Uterus (tissue), 4 donors: Measurements from ENCODE around the gene RNF26. TPM values are rescaled to one million over a fixed set of nuclear protein-coding genes. Genes with fewer than 3 reads are reported as not detected.

Experiments used
- DNase-seq, 2 donors: peaks; one replicate each; pipeline ENCODE4 v3.0.0-alpha.2; 2019 to 2020
- H3K27ac ChIP-seq, 2 donors: fragments of 200-600 bp; sonication (generic); 1 replicate in 1 of 2; 2 replicates in 1 of 2; pipeline ENCODE4 v1.5.1; 2016 to 2018
- H3K27me3 ChIP-seq, 2 donors: fragments of 200-600 bp; sonication (generic); one replicate each; pipeline ENCODE4 v1.5.1; 2018 to 2019; ENCODE audit warnings: control low read depth in 1 of 2
- H3K36me3 ChIP-seq, 2 donors: fragments of 200-600 bp; sonication (generic); one replicate each; pipeline ENCODE4 v1.5.1; 2019; ENCODE audit warnings: control low read depth in 1 of 2
- H3K4me1 ChIP-seq, 2 donors: fragments of 200-600 bp; sonication (generic); one replicate each; pipeline ENCODE4 v1.5.1; 2018 to 2019; ENCODE audit warnings: control low read depth in 1 of 2
- H3K4me3 ChIP-seq, 2 donors: fragments of 200-600 bp; sonication (generic); 1 replicate in 1 of 2; 2 replicates in 1 of 2; pipeline ENCODE4 v1.5.1; 2018 to 2019; ENCODE audit warnings: mild to moderate bottlenecking in 1 of 2
- H3K9me3 ChIP-seq, 2 donors: fragments of 200-600 bp; sonication (generic); one replicate each; pipeline ENCODE4 v1.5.1; 2019; ENCODE audit warnings: control low read depth in 1 of 2
- POLR2A ChIP-seq, 2 donors: fragments of 450-650 bp; IDR thresholded peaks; one replicate each; pipeline ENCODE4 v1.6.1; 2016; ENCODE audit warnings: antibody characterized with exemption in 2 of 2, mild to moderate bottlenecking in 1 of 2, moderate library complexity in 1 of 2
- intact Hi-C: fragments of 100-400 bp; cut with DNase I; formaldehyde crosslinking; loops from one replicate; pipeline ENCODE4 v1.15.1; 2023; ENCODE audit warnings: low total_unique reads
- total RNA-seq, 4 donors: library from RNA; depleted of rRNA in 3 of 4; stranded (reverse); fragments of >200 nt in 3 of 4; gene quantifications; one replicate each; pipeline versions ENCODE4 v1.1.0 to v1.2.4, GENCODE V29; 2014 to 2023
- TF ChIP-seq, protein P1 (sequence below), 4 experiments: fragments of 200-600 bp in 2 of 4; fragments of 450-650 bp in 2 of 4; sonication (generic) in 2 of 4; IDR thresholded peaks; one replicate each; pipeline ENCODE4 v1.5.1; 2016 to 2019; ENCODE audit warnings: antibody characterized with exemption in 4 of 4, mild to moderate bottlenecking in 2 of 4, moderate library complexity in 1 of 4
- donor health status: DM: yes; HTN: yes; CAD: no.

RNF26 gene
- total RNA-seq, 4 donors from 2014 or later: 3.3 to 23.1 (median 6.8) TPM

DNA sequence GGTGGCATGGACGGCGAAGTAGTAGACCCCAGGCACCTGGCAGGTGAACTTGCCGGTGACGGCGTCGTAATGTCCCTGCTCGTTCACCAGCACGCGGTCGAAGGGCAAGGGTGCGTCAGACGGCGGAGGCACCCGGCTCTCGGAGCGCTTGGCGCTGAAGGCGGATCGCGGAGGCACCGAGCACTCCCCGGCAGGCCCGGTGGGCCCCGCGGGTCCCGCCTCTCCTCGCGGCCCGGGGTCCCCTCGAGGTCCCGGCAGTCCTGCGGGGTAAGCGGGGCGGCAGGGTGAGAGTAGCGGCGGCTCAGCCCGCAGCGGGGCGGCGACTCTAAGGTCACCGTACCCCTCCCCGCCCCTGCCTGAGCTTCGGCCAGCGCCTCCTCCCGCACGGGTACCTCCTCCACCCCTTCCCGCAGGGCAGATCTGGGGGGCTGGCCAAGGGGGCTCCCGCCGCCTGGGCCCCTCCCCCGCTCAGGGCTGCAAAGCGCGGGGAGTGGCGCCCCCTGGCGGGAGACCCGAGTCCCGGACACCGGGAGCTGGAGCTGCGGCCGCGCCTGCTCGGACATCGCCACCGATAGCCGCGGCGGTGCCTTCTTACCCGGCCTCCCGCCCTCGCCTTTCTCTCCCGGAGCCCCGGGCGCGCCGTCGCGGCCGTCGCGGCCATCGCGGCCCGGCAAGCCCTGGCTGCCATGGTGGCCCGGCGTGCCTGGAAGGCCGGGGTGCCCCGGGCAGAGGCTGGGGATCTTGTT lies 5.4 kb downstream of the RNF26 start:
- peak overlapping the region; percentile 83 to 95 for H3K27ac ChIP-seq
- peak overlapping the region; percentile 49 to 63 for H3K4me3 ChIP-seq
- H3K36me3 ChIP-seq: no peaks in the 10 kb centered on the region
- intact Hi-C loops: loop anchor here (10.0 kb wide), 1 partner anchor 245 kb away; a partner anchor contains a TSS
- H3K9me3 ChIP-seq: no peaks in the 10 kb centered on the region
- H3K27me3 ChIP-seq: no peaks in the 10 kb centered on the region
- TF ChIP-seq POLR2A (IDR thresholded peaks at IDR 0.05): peak; percentile 49 to 52
- TF ChIP-seq, protein P1, sequence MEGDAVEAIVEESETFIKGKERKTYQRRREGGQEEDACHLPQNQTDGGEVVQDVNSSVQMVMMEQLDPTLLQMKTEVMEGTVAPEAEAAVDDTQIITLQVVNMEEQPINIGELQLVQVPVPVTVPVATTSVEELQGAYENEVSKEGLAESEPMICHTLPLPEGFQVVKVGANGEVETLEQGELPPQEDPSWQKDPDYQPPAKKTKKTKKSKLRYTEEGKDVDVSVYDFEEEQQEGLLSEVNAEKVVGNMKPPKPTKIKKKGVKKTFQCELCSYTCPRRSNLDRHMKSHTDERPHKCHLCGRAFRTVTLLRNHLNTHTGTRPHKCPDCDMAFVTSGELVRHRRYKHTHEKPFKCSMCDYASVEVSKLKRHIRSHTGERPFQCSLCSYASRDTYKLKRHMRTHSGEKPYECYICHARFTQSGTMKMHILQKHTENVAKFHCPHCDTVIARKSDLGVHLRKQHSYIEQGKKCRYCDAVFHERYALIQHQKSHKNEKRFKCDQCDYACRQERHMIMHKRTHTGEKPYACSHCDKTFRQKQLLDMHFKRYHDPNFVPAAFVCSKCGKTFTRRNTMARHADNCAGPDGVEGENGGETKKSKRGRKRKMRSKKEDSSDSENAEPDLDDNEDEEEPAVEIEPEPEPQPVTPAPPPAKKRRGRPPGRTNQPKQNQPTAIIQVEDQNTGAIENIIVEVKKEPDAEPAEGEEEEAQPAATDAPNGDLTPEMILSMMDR (IDR thresholded peaks at IDR 0.05): peak; percentile 84 to 91 (median 90)
- H3K4me1 ChIP-seq: peaks cover 0 to 21% of the 10 kb centered on the region in 2 donors
- peak; percentile 70 to 76 for DNase-seq

DNA sequence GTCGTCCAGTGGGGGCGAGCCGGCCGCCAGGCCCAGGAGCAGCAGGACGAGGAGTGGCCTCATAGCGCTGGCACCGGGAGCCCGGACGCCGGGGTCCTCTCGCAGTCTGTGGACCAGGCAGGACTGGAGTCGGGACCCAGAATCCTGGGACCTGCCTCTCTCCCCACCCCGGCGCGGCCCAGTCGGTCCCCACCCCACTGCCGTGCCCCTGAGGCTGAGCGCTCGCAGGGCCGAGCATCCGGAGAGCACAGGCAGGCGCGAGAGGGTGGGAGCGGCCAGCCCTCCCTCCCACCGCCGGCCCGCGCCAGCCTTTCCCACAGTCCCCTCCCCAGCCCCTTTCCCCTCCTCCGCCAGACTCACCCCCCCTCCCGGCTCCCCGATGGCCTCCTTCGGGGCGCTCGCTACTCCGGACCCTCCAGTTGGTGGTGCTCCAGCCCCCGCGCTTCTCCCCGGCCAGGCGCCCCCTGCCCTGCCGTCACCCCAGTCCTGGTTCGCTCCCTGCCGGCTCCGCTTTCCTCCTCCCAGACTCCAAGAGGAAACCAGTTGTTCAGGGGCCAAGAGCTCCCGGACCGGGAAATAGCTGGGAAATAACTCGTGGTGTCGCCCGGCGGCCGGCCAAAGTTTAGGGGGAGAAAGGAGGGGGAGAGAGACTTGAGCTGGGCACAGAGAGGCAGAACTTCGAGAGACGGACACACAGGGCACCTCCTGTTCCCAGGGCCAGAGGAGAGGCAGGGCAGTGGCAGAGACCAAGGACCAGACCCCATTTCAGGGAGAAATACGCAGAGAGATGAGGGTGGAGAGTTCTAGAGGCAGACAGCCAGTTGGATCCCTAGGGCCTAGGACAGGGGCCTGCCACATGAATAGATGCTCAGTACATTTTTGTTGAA lies 6.3 kb downstream of the RNF26 start, which contains the start of gene C1QTNF5:
TSS of gene C1QTNF5 (minus strand) at position 549 of the 887 bp plus-strand sequence. CDS start at position 63, 486 bp downstream.
- DNase-seq: peak; percentile 87 to 90

DNA sequence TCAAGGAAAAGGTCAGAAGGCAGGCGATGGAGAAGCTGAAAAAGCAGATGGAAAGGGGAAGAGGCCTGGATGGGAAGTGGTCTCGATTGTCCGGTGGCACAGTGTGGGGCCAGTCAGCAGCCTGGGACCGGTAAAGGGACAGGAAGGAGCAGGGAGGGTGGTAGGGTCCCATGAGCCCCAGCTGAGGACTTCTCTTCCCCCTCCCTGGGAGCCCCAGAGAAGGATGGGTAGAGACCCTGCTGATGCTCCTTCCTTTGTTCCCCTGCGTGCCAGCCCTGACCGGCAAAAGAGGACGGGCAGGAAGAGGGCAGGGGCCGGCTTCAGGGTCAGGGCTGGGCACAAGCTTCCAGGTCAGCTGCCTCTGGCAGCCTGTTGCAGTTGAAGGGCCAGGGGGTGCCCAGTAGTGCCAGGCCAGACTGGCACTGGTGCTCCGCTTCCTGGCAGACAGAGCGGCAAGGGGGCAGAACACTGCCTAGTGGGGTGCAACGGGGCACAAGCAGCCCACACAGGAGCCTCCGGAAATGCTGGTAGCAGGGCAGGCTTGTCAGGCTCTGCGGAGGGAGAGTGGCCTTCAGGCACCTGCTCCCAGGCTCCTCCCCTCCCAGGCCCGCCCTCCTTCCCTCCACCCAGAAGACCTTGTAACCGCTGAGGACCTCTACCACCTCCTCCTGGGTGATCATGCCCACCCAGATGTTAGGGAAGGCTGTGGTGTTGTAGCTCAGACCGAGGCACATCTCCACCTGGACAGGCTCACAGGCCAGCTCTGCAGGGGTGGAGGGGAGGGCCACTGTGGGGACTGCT lies 7.1 kb downstream of the RNF26 start:
- no peaks in the 10 kb centered on the region for H3K9me3 ChIP-seq
- intact Hi-C loops: no loop called here
- peak overlapping the region; percentile 83 to 95 for H3K27ac ChIP-seq
- TF ChIP-seq POLR2A (IDR thresholded peaks at IDR 0.05): no peak
- TF ChIP-seq, protein P1 (IDR thresholded peaks at IDR 0.05): no peak
- H3K4me1 ChIP-seq: peaks cover 0 to 13% of the 10 kb centered on the region in 2 donors
- no peaks in the 10 kb centered on the region for H3K27me3 ChIP-seq
- DNase-seq: no peak
- H3K36me3 ChIP-seq: no peaks in the 10 kb centered on the region
- H3K4me3 ChIP-seq: no peak overlapping the region

More for the DNA sequence above, 6.3 kb downstream of the RNF26 start, which contains the start of gene C1QTNF5:
- Histone ChIP-seq H3K4me1 (peaks cover 0 to 13% of the 10 kb centered on the region in 2 donors), H3K36me3 (no peaks in the 10 kb centered on the region), H3K27ac (peak within 1 kb of the TSS; percentile 83 to 95), H3K27me3 (no peaks in the 10 kb centered on the region), H3K9me3 (no peaks in the 10 kb centered on the region), H3K4me3 (peak within 1 kb of the TSS; percentile 49 to 63)
- intact Hi-C loops: no loop called here
- TF ChIP-seq, protein P1 (IDR thresholded peaks at IDR 0.05): peak in 1 of 4 experiments; percentile 5
- peak in 1 of 2 donors; percentile 46 for TF ChIP-seq POLR2A (IDR thresholded peaks at IDR 0.05)

DNA sequence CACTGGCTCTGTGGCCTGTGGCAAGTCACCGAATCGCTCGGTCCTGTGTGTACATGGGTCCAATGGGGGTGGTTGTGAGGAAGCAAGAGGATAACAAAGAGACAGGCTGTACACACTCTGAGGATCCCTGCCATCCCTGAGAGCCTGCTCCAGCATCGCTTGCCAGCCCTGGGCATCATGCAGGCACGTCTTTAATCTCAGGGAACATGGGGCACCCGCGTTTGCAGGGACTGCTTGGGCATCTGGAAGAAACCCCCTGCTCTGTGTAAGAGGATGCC lies 7.6 kb downstream of the RNF26 start:
- H3K4me3 ChIP-seq: no peak overlapping the region
- H3K36me3 ChIP-seq: no peaks in the 10 kb centered on the region
- no peaks in the 10 kb centered on the region for H3K9me3 ChIP-seq
- DNase-seq: no peak
- no peak overlapping the region for H3K27ac ChIP-seq
- no peak for TF ChIP-seq POLR2A (IDR thresholded peaks at IDR 0.05)
- TF ChIP-seq, protein P1 (IDR thresholded peaks at IDR 0.05): no peak
- H3K4me1 ChIP-seq: peaks cover 0 to 13% of the 10 kb centered on the region in 2 donors
- no peaks in the 10 kb centered on the region for H3K27me3 ChIP-seq
- intact Hi-C loops: no loop called here
